Parathyroid adenoma (tissue), 2 donors: Measurements from ENCODE around the gene KRT10.

Experiments
- H2AFZ ChIP-seq: fragments of 300-600 bp; sonication (generic); one replicate; pipeline ENCODE4 v1.7.0; 2017; ENCODE audit warnings: antibody characterized with exemption, mild to moderate bottlenecking
- H3K27ac ChIP-seq: fragments of 300-600 bp; sonication (generic); one replicate; pipeline ENCODE4 v1.7.0; 2017
- H3K27me3 ChIP-seq: fragments of 300-600 bp; sonication (generic); one replicate; pipeline ENCODE4 v1.7.0; 2017; ENCODE audit warnings: low read length; ENCODE audit not compliant: control insufficient read depth, insufficient read depth
- H3K36me3 ChIP-seq: fragments of 300-600 bp; sonication (generic); one replicate; pipeline ENCODE4 v1.7.0; 2017; ENCODE audit warnings: low read length; ENCODE audit not compliant: control insufficient read depth, insufficient read depth
- H3K4me1 ChIP-seq: fragments of 300-600 bp; sonication (generic); one replicate; pipeline ENCODE4 v1.7.0; 2017; ENCODE audit warnings: control low read depth
- H3K4me2 ChIP-seq: fragments of 300-600 bp; sonication (generic); one replicate; pipeline ENCODE4 v1.7.0; 2017; ENCODE audit warnings: low read length
- H3K4me3 ChIP-seq: fragments of 300-600 bp; sonication (generic); one replicate; pipeline ENCODE4 v1.7.0; 2017; ENCODE audit warnings: low read depth, low read length
- H3K79me2 ChIP-seq: fragments of 300-600 bp; sonication (generic); one replicate; pipeline ENCODE4 v1.7.0; 2017; ENCODE audit warnings: control low read depth
- H3K9ac ChIP-seq: fragments of 300-600 bp; sonication (generic); one replicate; pipeline ENCODE4 v1.7.0; 2017; ENCODE audit warnings: mild to moderate bottlenecking
- H3K9me3 ChIP-seq: fragments of 300-600 bp; sonication (generic); one replicate; pipeline ENCODE4 v1.7.0; 2017; ENCODE audit warnings: low read length; ENCODE audit not compliant: control insufficient read depth
- TF ChIP-seq, protein P1 (sequence below): fragments of 300-600 bp; sonication (generic); IDR thresholded peaks from one replicate; pipeline ENCODE4 v1.7.0; 2017; ENCODE audit warnings: antibody characterized with exemption, mild to moderate bottlenecking
- donor health status: primary hyperparathyroidism.

Gene KRT10

DNA sequence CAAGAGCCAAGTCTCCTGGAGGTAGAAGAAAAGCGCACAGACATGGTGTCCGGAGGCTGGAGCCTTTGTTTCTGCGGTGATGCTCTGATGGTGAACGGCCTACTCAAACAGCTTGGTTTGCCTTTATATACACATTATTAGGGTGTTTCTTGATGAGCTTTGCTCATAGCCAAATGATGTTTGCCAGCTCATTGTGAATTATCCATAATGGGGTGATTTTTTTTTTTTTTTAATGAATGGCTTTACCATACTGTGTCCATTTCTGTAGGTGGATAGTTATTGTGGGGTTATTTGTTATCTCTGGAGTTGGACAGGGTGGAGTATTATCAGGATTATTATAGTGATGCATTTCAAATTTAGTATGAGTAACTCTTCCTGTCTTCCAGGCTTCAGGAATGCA is 40.0 kb downstream of the KRT10 start, which contains the start of gene KRT27:
TSS of gene KRT27 (minus strand) at position 101 of the 400 bp plus-strand sequence. CDS start at position 44, 57 bp downstream.
- TF ChIP-seq, protein P1, sequence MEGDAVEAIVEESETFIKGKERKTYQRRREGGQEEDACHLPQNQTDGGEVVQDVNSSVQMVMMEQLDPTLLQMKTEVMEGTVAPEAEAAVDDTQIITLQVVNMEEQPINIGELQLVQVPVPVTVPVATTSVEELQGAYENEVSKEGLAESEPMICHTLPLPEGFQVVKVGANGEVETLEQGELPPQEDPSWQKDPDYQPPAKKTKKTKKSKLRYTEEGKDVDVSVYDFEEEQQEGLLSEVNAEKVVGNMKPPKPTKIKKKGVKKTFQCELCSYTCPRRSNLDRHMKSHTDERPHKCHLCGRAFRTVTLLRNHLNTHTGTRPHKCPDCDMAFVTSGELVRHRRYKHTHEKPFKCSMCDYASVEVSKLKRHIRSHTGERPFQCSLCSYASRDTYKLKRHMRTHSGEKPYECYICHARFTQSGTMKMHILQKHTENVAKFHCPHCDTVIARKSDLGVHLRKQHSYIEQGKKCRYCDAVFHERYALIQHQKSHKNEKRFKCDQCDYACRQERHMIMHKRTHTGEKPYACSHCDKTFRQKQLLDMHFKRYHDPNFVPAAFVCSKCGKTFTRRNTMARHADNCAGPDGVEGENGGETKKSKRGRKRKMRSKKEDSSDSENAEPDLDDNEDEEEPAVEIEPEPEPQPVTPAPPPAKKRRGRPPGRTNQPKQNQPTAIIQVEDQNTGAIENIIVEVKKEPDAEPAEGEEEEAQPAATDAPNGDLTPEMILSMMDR = no peak
- no peaks in the 10 kb centered on the region for H3K27me3 ChIP-seq
- no peak within 1 kb of the TSS for H3K4me3 ChIP-seq
- H3K4me2 ChIP-seq = no peak within 1 kb of the TSS
- H3K9me3 ChIP-seq = no peaks in the 10 kb centered on the region
- H3K27ac ChIP-seq = no peak within 1 kb of the TSS
- no peaks in the 10 kb centered on the region for H3K36me3 ChIP-seq
- H2AFZ ChIP-seq = no peak within 1 kb of the TSS
- no peak within 1 kb of the TSS for H3K9ac ChIP-seq
- no peaks in the 10 kb centered on the region for H3K79me2 ChIP-seq
- H3K4me1 ChIP-seq = no peaks in the 10 kb centered on the region

DNA sequence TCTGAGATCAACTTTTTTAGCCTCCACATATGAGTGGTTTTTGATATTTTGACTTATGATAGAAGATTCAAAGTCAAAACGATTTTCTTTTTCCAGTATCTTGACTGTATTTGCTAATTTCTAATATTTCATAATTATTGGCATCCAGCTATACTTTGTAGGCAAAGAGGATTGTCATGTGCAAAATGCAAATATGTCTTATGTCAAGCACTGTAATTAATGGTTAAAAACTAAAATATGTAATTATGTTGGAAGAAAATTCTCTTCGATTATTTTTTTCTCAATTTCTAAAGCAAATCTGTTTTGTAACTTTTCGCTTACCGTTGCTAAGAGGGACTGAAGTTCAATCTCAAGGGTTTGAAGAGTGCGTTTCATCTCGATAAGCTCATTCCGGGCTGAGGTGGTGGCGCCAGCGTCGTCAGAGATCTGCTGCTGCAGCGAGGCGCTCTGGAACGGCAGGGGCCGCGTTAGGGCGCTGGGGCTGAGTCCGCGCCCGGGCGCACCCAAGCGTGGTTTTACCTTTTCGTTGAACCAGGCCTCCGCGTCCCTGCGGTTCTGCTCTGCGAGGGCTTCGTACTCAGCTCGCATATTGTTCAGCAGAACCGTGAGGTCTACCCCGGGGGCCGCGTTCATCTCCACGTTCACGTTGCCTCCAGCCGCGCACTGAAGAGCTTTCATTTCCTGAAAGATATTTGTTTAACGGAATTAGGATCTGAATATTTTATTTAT is 43.1 kb downstream of the KRT10 start:
- TF ChIP-seq, protein P1 = no peak
- no peak overlapping the region for H2AFZ ChIP-seq
- H3K4me1 ChIP-seq = no peaks in the 10 kb centered on the region
- no peak overlapping the region for H3K4me2 ChIP-seq
- no peaks in the 10 kb centered on the region for H3K27me3 ChIP-seq
- no peak overlapping the region for H3K27ac ChIP-seq
- H3K9me3 ChIP-seq = no peaks in the 10 kb centered on the region
- H3K9ac ChIP-seq = no peak overlapping the region
- H3K4me3 ChIP-seq = no peak overlapping the region
- no peaks in the 10 kb centered on the region for H3K36me3 ChIP-seq
- H3K79me2 ChIP-seq = no peaks in the 10 kb centered on the region

DNA sequence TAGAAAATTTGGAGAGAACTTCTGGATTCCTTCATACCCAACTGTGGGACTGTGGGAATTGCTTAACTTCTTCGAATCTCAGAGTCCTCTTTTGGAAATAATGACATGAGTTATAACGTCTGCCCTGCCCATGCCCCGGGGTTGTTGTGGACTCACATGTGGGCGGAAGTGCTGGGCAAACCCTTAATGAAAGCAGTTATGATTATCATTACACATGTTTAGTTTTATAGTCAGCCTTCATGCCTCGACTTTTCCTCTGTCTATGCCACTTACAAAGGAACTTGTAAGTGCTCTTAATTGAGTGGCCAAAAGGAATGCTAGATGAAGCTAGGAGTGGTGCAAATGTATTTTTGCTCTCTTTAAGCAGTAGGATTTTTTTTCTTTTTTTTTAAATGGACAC is 44.0 kb downstream of the KRT10 start:
- no peaks in the 10 kb centered on the region for H3K9me3 ChIP-seq
- H3K36me3 ChIP-seq = no peaks in the 10 kb centered on the region
- H3K27ac ChIP-seq = no peak overlapping the region
- no peaks in the 10 kb centered on the region for H3K79me2 ChIP-seq
- TF ChIP-seq, protein P1 = no peak
- H3K9ac ChIP-seq = no peak overlapping the region
- no peaks in the 10 kb centered on the region for H3K27me3 ChIP-seq
- H3K4me3 ChIP-seq = no peak overlapping the region
- no peak overlapping the region for H2AFZ ChIP-seq
- H3K4me1 ChIP-seq = no peaks in the 10 kb centered on the region
- H3K4me2 ChIP-seq = no peak overlapping the region

DNA sequence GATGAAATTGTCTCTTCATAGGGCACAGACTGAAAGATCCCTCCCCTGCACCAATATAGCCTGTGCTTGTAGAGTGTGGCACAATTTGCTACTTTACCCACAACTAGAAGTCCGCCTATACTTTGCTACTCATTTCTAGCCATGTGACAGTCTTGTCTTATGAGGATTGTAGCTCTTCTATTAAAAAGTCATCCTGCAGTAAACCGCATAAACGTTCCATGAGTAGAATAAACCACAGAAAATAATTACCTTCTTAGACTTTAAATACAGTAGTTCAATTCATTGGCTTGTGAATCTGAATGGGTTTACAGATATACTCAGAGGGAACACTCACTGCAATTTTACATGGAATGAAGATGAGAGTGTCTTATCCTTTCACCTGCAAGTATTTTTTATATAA is 44.4 kb downstream of the KRT10 start:
- Histone ChIP-seq H3K36me3 (no peaks in the 10 kb centered on the region), H3K9me3 (no peaks in the 10 kb centered on the region), H3K4me1 (no peaks in the 10 kb centered on the region), H2AFZ (no peak overlapping the region), H3K4me3 (no peak overlapping the region), H3K9ac (no peak overlapping the region), H3K79me2 (no peaks in the 10 kb centered on the region), H3K27ac (no peak overlapping the region), H3K4me2 (no peak overlapping the region), H3K27me3 (no peaks in the 10 kb centered on the region)
- TF ChIP-seq, protein P1 = no peak

DNA sequence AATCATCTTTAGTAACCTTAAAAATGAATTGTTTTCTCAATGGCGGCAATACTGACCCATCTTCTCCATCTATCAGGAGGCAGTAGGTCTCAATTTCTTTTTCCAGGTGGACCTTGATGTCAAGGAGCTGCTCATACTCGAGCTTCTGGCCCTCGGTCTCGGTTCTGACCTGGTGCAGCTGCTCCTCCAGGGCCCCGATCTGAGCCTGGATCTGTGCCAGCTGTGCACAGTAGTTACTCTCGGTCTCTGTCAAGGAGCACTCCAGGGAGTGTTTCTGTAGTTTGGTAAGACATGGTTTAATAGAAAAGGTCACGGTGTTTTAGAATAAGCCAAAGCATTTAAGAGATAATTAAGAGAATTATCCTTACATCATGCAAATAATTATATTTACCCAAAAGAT is 45.0 kb downstream of the KRT10 start:
- H3K36me3 ChIP-seq = no peaks in the 10 kb centered on the region
- no peaks in the 10 kb centered on the region for H3K9me3 ChIP-seq
- no peaks in the 10 kb centered on the region for H3K27me3 ChIP-seq
- no peak overlapping the region for H3K9ac ChIP-seq
- H3K27ac ChIP-seq = no peak overlapping the region
- no peaks in the 10 kb centered on the region for H3K79me2 ChIP-seq
- no peaks in the 10 kb centered on the region for H3K4me1 ChIP-seq
- H3K4me3 ChIP-seq = no peak overlapping the region
- TF ChIP-seq, protein P1 = no peak
- no peak overlapping the region for H3K4me2 ChIP-seq
- H2AFZ ChIP-seq = no peak overlapping the region
